ENCODE results near the gene FAM118B.

FAM118B gene

GRCh38 chr11:126277780-126278179, 66.2 kb downstream of the FAM118B start:
- Histone ChIP-seq H3K36me3 (ENCODE audit: control insufficient read depth, insufficient read depth, low read length) (peaks cover 63% of the 10 kb centered on the region), H3K4me1 (ENCODE audit: control insufficient read depth, insufficient read depth, low read length) (peaks cover 6% of the 10 kb centered on the region)

GRCh38 chr11:126279191-126279590, 67.6 kb downstream of the FAM118B start:
- Histone ChIP-seq H3K9ac (ENCODE audit: low read length) (no peak overlapping the region), H3K27ac (ENCODE audit: low read depth, low read length) (no peak overlapping the region), H3K27me3 (ENCODE audit: control insufficient read depth, insufficient read depth, low read length) (peaks cover 6% of the 10 kb centered on the region), H3K4me1 (ENCODE audit: control insufficient read depth, insufficient read depth, low read length) (peaks cover 10% of the 10 kb centered on the region), H3K4me3 (ENCODE audit: low read depth, low read length) (no peak overlapping the region), H3K9me3 (ENCODE audit: control insufficient read depth, insufficient read depth, low read depth, low read length) (no peaks in the 10 kb centered on the region), H3K36me3 (ENCODE audit: control insufficient read depth, insufficient read depth, low read length) (peaks cover 48% of the 10 kb centered on the region)

More at GRCh38 chr11:126277780-126278179, 66.2 kb downstream of the FAM118B start:
- Histone ChIP-seq H3K9me3 (ENCODE audit: control insufficient read depth, insufficient read depth, low read depth, low read length) (no peaks in the 10 kb centered on the region), H3K27ac (ENCODE audit: low read depth, low read length) (no peak overlapping the region), H3K4me3 (ENCODE audit: low read depth, low read length) (no peak overlapping the region), H3K27me3 (ENCODE audit: control insufficient read depth, insufficient read depth, low read length) (peaks cover 6% of the 10 kb centered on the region), H3K9ac (ENCODE audit: low read length) (no peak overlapping the region)

GRCh38 chr11:126280595-126280994, 69.0 kb downstream of the FAM118B start:
- Histone ChIP-seq H3K27ac (ENCODE audit: low read depth, low read length) (no peak overlapping the region), H3K9me3 (ENCODE audit: control insufficient read depth, insufficient read depth, low read depth, low read length) (no peaks in the 10 kb centered on the region), H3K4me3 (ENCODE audit: low read depth, low read length) (no peak overlapping the region), H3K36me3 (ENCODE audit: control insufficient read depth, insufficient read depth, low read length) (peaks cover 37% of the 10 kb centered on the region), H3K4me1 (ENCODE audit: control insufficient read depth, insufficient read depth, low read length) (peaks cover 10% of the 10 kb centered on the region), H3K27me3 (ENCODE audit: control insufficient read depth, insufficient read depth, low read length) (peaks cover 6% of the 10 kb centered on the region), H3K9ac (ENCODE audit: low read length) (no peak overlapping the region)

GRCh38 chr11:126281245-126281644, 69.7 kb downstream of the FAM118B start:
- Histone ChIP-seq H3K4me3 (ENCODE audit: low read depth, low read length) (no peak overlapping the region), H3K36me3 (ENCODE audit: control insufficient read depth, insufficient read depth, low read length) (peaks cover 30% of the 10 kb centered on the region), H3K27ac (ENCODE audit: low read depth, low read length) (no peak overlapping the region), H3K27me3 (ENCODE audit: control insufficient read depth, insufficient read depth, low read length) (peaks cover 6% of the 10 kb centered on the region), H3K4me1 (ENCODE audit: control insufficient read depth, insufficient read depth, low read length) (peaks cover 10% of the 10 kb centered on the region), H3K9ac (ENCODE audit: low read length) (no peak overlapping the region), H3K9me3 (ENCODE audit: control insufficient read depth, insufficient read depth, low read depth, low read length) (no peaks in the 10 kb centered on the region)

- H3K27me3 ChIP-seq (ENCODE audit: control insufficient read depth, insufficient read depth, low read length) = peaks cover 6% of the 10 kb centered on the region
- no peak overlapping the region for H3K9ac ChIP-seq (ENCODE audit: low read length)
- H3K27ac ChIP-seq (ENCODE audit: low read depth, low read length) = no peak overlapping the region
- H3K4me3 ChIP-seq (ENCODE audit: low read depth, low read length) = peak overlapping the region; percentile 68
- H3K4me1 ChIP-seq (ENCODE audit: control insufficient read depth, insufficient read depth, low read length) = peaks cover 10% of the 10 kb centered on the region
- no peaks in the 10 kb centered on the region for H3K9me3 ChIP-seq (ENCODE audit: control insufficient read depth, insufficient read depth, low read depth, low read length)
- H3K36me3 ChIP-seq (ENCODE audit: control insufficient read depth, insufficient read depth, low read length) = peaks cover 27% of the 10 kb centered on the region
These were observed 70.1 kb downstream of the FAM118B start for GRCh38 chr11:126281666-126282175.

GRCh38 chr11:126282361-126282735, 70.8 kb downstream of the FAM118B start:
- Histone ChIP-seq H3K36me3 (ENCODE audit: control insufficient read depth, insufficient read depth, low read length) (peaks cover 21% of the 10 kb centered on the region), H3K4me3 (ENCODE audit: low read depth, low read length) (peak overlapping the region; percentile 68), H3K27ac (ENCODE audit: low read depth, low read length) (no peak overlapping the region), H3K27me3 (ENCODE audit: control insufficient read depth, insufficient read depth, low read length) (peaks cover 6% of the 10 kb centered on the region), H3K4me1 (ENCODE audit: control insufficient read depth, insufficient read depth, low read length) (peaks cover 10% of the 10 kb centered on the region), H3K9ac (ENCODE audit: low read length) (peak overlapping the region; percentile 67), H3K9me3 (ENCODE audit: control insufficient read depth, insufficient read depth, low read depth, low read length) (no peaks in the 10 kb centered on the region)

GRCh38 chr11:126282736-126283591, 71.4 kb downstream of the FAM118B start, which contains the start of gene TIRAP:
TIRAP (plus strand) TSS chr11:126283093; CDS start chr11:126290895, 7,802 bp downstream.
- Histone ChIP-seq H3K27ac (ENCODE audit: low read depth, low read length) (no peak within 1 kb of the TSS), H3K4me3 (ENCODE audit: low read depth, low read length) (peak within 1 kb of the TSS; percentile 68), H3K36me3 (ENCODE audit: control insufficient read depth, insufficient read depth, low read length) (peaks cover 15% of the 10 kb centered on the region), H3K4me1 (ENCODE audit: control insufficient read depth, insufficient read depth, low read length) (peaks cover 10% of the 10 kb centered on the region), H3K9me3 (ENCODE audit: control insufficient read depth, insufficient read depth, low read depth, low read length) (no peaks in the 10 kb centered on the region), H3K27me3 (ENCODE audit: control insufficient read depth, insufficient read depth, low read length) (peaks cover 6% of the 10 kb centered on the region), H3K9ac (ENCODE audit: low read length) (peak within 1 kb of the TSS; percentile 67)

GRCh38 chr11:126284829-126285228, 73.2 kb downstream of the FAM118B start:
- H3K9ac ChIP-seq (ENCODE audit: low read length) = no peak overlapping the region
- no peaks in the 10 kb centered on the region for H3K36me3 ChIP-seq (ENCODE audit: control insufficient read depth, insufficient read depth, low read length)
- H3K4me1 ChIP-seq (ENCODE audit: control insufficient read depth, insufficient read depth, low read length) = peaks cover 10% of the 10 kb centered on the region
- H3K27me3 ChIP-seq (ENCODE audit: control insufficient read depth, insufficient read depth, low read length) = peaks cover 6% of the 10 kb centered on the region
- no peaks in the 10 kb centered on the region for H3K9me3 ChIP-seq (ENCODE audit: control insufficient read depth, insufficient read depth, low read depth, low read length)
- no peak overlapping the region for H3K4me3 ChIP-seq (ENCODE audit: low read depth, low read length)
- no peak overlapping the region for H3K27ac ChIP-seq (ENCODE audit: low read depth, low read length)

- peaks cover 3% of the 10 kb centered on the region; the same call in 1 of the 2 replicates for H3K4me1 ChIP-seq (ENCODE audit: control insufficient read depth, insufficient read depth, low read length)
- no peak overlapping the region for H3K27ac ChIP-seq (ENCODE audit: low read depth, low read length)
- no peak overlapping the region for H3K4me3 ChIP-seq (ENCODE audit: low read depth, low read length)
- H3K27me3 ChIP-seq (ENCODE audit: control insufficient read depth, insufficient read depth, low read length) = no peaks in the 10 kb centered on the region
- H3K9me3 ChIP-seq (ENCODE audit: control insufficient read depth, insufficient read depth, low read depth, low read length) = no peaks in the 10 kb centered on the region
- H3K36me3 ChIP-seq (ENCODE audit: control insufficient read depth, insufficient read depth, low read length) = peaks cover 24% of the 10 kb centered on the region
- H3K9ac ChIP-seq (ENCODE audit: low read length) = no peak overlapping the region
These were observed 76.7 kb downstream of the FAM118B start for GRCh38 chr11:126288237-126288636.

GRCh38 chr11:126290887-126291286, 79.3 kb downstream of the FAM118B start:
- no peaks in the 10 kb centered on the region for H3K27me3 ChIP-seq (ENCODE audit: control insufficient read depth, insufficient read depth, low read length)

GRCh38 chr11:126293726-126294125, 82.1 kb downstream of the FAM118B start:
- H3K9ac ChIP-seq (ENCODE audit: low read length) = no peak overlapping the region
- no peaks in the 10 kb centered on the region for H3K4me1 ChIP-seq (ENCODE audit: control insufficient read depth, insufficient read depth, low read length)
- H3K4me3 ChIP-seq (ENCODE audit: low read depth, low read length) = no peak overlapping the region
- H3K36me3 ChIP-seq (ENCODE audit: control insufficient read depth, insufficient read depth, low read length) = peaks cover 39% of the 10 kb centered on the region
- no peak overlapping the region for H3K27ac ChIP-seq (ENCODE audit: low read depth, low read length)
- H3K9me3 ChIP-seq (ENCODE audit: control insufficient read depth, insufficient read depth, low read depth, low read length) = no peaks in the 10 kb centered on the region
- no peaks in the 10 kb centered on the region for H3K27me3 ChIP-seq (ENCODE audit: control insufficient read depth, insufficient read depth, low read length)

More at GRCh38 chr11:126290887-126291286, 79.3 kb downstream of the FAM118B start:
- H3K9ac ChIP-seq (ENCODE audit: low read length) = no peak overlapping the region
- H3K4me1 ChIP-seq (ENCODE audit: control insufficient read depth, insufficient read depth, low read length) = no peaks in the 10 kb centered on the region
- peaks cover 36% of the 10 kb centered on the region for H3K36me3 ChIP-seq (ENCODE audit: control insufficient read depth, insufficient read depth, low read length)
- no peak overlapping the region for H3K4me3 ChIP-seq (ENCODE audit: low read depth, low read length)
- H3K9me3 ChIP-seq (ENCODE audit: control insufficient read depth, insufficient read depth, low read depth, low read length) = no peaks in the 10 kb centered on the region
- no peak overlapping the region for H3K27ac ChIP-seq (ENCODE audit: low read depth, low read length)
